NCI-H128 (cell line): Measurements from ENCODE around the gene PSMB11.
"Not testable (repeated sequence)": the region's sequence is repeated elsewhere in the genome, so short reads cannot be mapped to it uniquely, and the experiment has no call there.

Experiments used
- DNase-seq: peaks from one replicate; lab custom pipeline; 2025; ENCODE audit not compliant: unreplicated experiment; lab: John Stamatoyannopoulos, UW

Gene PSMB11, protein sequence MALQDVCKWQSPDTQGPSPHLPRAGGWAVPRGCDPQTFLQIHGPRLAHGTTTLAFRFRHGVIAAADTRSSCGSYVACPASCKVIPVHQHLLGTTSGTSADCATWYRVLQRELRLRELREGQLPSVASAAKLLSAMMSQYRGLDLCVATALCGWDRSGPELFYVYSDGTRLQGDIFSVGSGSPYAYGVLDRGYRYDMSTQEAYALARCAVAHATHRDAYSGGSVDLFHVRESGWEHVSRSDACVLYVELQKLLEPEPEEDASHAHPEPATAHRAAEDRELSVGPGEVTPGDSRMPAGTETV

DNA sequence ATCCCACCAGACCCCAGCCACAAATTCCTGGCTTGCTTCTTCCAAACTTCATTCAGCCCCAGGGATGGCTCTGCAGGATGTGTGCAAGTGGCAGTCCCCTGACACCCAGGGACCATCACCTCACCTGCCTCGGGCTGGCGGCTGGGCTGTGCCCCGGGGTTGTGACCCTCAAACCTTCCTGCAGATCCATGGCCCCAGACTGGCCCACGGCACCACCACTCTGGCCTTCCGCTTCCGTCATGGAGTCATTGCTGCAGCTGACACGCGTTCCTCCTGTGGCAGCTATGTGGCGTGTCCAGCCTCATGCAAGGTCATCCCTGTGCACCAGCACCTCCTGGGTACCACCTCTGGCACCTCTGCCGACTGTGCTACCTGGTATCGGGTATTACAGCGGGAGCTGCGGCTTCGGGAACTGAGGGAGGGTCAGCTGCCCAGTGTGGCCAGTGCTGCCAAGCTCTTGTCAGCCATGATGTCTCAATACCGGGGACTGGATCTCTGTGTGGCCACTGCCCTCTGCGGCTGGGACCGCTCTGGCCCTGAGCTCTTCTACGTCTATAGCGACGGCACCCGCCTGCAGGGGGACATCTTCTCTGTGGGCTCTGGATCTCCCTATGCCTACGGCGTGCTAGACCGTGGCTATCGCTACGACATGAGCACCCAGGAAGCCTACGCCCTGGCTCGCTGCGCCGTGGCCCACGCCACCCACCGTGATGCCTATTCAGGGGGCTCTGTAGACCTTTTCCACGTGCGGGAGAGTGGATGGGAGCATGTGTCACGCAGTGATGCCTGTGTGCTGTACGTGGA, at the start of gene PSMB11:
Gene PSMB11, plus strand, starts transcription at position 51 of the 804 bp plus-strand sequence. Its CDS starts 14 bp downstream, at position 65.
- DNase-seq, result no peak

DNA sequence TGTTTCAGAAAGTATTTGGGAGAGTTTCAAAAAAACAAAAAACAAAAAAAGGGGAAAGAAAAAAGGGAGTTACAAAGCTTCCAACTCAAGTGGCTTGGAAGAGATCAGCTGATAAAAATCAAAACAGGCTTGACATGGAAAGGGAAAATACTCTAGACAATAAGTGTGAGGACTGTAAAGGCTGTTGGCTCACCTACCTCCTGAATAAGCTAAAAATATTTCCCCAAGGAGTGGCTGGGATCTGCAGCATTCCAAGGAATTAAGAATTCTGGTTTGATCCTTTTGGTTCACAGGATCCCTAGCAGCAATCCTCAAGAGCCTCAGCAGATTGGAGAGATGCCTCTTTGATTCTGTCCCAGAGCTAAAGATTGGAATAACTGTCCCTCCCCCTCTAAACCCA, 48.5 kb upstream of the PSMB11 start:
- DNase-seq, result no peak

DNA sequence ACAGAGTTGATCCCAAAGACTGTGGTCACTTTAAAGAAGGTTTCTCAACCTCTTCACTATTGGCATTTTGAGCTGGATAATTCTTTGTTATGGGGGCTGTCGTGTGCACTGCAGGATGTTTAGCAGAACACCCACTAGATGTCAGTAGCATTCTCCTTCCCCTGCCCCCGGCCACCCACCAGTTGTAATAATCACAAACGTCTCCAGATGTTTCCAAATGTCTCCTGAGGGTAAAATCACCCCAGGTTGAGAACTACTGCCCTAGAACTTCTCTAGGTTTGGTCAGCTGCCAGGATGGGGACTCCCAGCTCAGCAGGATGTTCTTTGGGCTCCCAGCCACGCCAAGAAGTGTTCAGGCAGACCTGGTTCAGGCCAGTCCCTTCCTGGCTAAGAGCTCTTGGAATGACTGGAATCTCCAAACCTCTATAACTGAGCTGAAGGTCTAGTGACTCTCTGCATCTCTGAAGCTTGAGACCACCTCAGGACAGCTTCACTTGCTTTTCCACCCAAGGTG, 47.2 kb upstream of the PSMB11 start:
- no peak for DNase-seq

DNA sequence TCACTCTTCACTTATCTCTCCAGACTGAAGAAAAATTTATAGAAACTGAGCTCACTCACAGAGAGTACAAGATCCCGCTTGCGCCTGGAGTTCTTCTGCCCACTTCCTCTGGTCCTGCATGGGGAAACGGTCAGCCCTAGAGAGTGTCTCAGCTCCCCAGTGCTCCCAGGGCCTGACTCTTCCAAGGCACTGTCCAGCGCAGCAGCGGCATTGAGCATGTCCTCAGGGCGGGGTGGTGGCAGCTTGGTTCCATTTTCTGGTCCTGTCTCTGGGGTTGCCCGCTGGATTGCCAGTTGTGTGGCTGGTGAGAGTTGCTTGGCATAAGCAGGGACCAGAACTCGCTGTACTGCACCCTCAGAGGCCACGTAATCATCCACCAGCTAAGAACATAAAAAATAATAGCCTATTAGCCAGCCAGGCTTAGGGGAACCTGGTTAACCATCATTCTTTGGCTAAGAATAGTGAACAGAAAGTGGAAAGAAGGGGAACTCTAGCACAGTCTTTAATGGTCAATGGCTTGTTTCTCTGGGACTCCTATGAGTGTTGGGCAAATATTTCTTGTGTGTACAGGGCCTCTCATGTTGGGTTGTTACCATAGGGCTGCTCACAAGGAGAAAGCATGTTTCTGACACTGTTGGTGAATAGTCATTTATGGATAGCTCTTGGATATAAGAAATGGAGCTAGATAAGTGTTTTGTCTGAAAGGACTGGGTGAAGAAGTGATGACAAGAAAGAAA, 46.0 kb upstream of the PSMB11 start:
- DNase-seq, result no peak

DNA sequence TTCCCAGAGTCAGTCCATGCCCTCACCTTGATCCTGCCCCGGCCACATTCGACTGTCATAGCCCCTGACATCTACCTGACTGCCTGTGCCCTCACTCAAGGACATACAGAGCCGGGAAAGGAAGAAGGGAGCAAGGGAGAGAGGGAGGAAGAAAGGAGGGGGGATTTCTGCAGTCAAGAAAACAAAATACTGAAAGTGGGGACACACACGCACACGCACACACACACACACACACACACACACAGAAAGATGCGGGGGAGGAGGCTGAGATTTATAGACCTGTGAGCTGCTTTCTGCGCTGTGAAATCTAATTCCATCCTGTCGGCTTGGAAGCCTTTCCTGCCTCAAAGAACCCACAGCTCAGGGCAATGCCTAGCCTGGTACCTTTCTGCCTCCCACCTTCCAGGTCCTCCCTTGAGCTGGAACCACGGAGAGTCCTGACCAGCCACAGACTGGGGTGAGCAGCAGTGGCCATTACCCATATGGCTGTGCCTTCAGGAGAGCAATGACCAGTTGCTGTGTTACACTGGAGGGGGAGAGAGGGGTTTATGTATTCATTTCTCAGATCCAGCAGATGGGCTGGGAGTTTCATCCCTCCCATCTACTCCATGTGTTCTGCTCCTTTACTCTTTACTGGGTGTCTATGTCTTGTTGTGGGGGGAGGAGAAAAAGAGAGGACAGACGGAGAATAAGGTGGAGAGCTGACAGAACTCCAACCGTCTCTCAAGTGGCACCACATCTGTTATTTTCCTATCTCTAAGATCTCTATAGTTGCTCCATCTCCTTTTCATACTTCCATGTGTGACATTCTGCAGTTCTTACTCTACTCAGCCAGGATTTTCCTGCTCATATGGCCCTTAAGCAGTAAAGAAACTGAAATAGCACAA, 45.0 kb upstream of the PSMB11 start:
- DNase-seq, result no peak

DNA sequence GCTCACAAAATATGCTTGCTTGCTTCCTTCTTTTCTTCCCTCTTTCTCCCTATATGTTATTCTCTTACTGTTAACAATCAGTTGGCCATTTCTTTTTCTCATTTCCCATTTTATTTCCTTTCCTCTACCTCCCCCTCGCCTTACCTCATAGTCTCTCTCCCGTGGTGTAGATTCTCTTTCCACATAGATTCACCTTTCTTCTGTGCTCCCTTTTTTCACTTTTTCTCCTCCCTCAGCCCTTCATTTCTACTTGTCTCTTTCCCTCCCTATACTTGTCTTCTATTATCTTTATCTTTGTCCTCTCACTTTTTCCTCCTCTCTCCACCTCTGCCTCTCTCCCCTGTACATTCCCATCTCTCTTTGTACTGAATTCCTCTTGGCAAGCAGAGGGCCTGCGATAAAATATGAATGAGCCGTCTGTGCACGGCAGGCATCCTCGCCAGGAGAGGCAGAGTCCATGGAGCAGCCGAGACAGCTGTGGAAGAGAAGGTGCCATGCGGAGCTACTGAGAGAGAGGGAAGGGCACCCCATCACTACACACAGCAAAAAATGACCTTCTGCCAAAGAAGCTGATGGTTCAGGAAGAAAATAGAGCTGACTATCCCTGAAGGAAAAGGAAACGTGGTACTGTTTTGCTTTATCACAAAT, 44.2 kb upstream of the PSMB11 start:
- no peak for DNase-seq

DNA sequence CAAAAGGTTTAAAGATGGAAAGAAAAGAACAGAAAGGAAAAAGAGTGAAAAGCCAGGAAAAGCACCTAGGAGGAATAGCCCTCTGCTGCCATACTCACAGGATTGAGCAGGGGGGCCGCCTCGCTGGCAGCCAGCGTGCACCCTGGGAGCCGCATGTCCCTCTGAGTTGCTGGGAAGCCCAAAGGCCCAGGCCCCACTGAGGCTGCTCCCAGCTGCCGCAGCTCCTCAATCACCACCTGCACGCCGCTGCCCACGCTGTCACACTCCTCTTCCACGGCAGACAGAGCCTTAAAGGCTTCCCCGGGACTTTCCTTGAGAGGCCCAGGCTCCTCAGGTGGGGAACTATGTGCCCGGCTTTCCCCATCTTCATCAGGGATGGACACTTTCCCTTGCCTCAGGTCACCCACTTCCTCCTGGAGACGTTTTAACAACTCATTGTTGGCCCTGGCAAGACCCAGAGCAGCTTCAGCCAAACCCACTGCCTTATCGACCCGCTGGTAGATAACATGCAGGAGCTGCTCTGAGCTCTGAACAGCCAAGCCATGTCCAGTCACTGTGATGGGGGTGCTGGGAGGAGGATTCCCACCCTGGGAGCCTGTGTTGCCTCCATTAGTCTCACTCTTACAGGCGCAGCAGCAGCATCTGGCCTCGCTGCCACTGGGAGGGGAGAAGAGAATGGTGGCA, 43.5 kb upstream of the PSMB11 start:
- DNase-seq, result no peak

DNA sequence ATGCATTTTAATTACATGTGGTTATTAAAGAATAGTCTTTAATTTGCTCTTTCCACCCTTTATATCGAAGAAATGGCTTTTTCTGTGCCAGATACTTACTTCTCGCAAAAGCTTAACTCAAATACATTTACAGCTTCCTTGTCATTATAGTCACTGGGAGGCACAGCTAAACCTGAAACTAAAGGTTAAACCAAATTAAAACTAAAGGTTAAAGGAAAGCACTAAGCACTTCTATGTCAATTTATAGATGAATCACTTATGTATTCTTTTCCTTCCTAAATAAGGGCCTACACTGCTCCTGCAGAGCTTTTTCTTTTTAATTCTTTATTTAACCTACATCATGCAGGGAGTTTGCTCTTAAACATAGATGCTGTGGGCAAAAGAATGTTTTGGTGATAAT, 41.2 kb upstream of the PSMB11 start:
- no peak for DNase-seq

DNA sequence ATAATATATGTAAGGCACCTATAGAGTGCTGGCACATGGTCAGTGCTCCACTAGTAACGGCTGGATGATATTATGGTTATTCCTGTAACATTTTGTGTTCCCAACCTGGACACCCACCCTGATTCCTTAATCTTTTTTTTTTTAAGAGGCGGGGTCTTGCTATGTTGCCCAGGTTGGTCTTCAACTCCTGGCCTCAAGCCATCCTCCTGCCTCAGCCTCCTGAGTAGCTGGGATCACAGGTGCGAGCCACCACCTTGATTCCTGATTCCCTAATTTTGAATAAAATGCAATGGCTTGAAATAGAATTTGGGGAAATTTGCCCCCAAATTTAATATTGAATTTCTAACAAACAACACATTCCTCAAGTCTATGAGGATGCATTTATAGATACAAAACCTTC, 39.4 kb upstream of the PSMB11 start:
- DNase-seq, result no peak

DNA sequence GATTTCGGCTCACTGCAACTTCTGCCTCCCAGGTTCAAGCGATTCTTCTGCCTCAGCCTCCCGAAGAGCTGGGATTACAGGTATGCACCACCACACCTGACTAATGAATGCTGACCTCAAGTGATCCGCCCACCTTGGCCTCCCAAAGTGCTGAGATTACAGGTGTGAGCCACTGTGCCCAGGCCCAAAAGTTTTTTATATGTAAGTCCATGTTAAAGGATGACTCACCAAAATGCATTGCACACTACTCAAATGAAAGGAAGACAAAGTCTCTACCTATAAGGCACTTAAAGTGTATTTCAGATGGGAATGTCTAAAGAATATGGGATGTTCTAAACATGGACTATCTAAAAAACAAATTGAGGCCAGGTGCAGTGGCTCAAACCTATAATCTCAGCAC, 37.7 kb upstream of the PSMB11 start:
- DNase-seq, result not testable (repeated sequence)

DNA sequence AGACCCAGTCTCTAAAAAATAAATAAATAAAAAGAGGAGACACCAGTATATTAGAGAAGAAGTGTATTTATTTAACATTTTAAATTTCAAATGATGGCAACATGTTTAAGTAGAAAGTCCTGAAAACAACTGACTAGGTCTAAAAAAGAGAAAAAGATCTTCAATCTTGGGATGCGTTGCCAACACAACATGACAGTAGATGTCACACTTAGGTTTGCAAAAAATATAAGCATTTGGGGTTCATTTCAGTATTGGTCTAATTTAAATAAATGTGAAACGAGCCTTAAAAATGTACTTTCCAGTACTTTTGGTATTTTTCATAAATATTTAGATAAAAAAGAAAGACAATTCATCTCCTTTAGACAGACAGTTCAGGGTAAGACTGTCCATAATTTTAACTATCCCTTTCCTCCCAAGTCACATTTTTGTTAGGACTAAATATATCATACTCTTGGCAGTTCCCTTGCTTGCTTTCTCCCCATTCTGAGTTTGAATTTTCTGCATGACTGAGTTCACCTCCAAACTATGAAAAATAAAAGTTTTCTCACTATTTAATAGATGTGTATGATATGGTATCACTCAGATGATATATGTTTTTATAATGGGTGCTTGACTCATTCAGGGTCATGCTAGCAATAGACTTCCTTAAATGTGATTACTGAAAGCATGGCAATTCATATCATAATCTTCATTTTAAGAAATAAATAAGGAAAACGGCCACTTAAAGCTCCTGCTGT, 36.4 kb upstream of the PSMB11 start:
- DNase-seq, result no peak

DNA sequence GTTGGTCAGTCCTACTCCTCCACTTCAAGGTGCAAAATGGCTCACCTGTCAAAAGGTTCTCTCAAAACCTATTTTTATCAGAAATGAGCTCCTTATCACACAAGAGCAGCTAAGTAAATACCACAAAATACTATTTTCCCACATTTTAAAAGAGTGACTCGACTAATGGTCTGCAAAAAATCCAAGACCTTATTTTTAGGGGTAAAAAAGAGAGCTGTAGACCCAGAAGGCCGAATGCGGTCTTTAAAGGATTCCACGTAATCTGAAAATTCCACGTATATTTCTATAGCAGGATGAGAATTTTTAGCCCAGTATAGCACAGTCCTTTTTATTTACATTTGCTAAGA, 35.9 kb upstream of the PSMB11 start:
- no peak for DNase-seq

DNA sequence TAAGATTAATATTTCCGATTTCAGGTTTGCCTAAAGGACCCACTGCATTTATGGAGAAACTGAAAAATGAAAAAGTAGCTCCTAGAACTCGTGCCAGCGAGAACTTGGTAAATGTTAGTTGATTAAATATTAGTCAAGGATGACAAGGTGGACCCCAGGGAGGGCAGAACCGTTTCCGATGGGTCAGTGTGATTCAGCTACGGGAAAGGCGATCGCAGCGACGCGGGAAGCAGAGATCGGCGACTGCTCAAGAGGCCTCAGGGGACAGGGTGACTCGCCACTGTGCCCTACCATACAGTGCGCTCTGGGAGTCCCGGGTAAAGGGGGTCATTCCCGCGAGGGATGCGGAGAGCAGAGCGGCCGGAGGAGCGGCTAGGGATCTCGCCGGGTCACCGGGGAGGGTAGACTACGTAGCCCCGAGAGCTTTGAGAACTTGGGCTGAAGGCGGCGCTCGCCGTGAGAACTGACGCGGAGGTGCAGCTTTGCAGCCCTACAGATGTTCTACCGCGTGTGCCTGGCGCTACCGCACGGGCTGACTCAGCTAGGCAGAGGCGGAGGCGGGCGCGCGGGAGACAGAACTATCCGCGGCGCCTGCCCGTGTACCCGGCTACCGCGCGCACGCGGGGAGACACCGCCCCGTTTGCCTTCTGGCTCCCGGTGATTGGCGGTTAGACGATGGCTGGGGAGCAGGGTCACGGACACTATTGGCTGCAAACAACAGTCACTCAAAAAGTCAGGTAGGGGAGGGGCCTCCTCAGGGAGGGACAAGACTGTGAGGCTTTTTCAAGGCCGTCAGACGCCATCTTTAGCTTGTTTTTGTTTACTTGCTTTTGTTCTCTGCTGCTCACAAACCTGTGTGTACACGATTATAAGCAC, 35.2 kb upstream of the PSMB11 start:
- peak; percentile 96 for DNase-seq

DNA sequence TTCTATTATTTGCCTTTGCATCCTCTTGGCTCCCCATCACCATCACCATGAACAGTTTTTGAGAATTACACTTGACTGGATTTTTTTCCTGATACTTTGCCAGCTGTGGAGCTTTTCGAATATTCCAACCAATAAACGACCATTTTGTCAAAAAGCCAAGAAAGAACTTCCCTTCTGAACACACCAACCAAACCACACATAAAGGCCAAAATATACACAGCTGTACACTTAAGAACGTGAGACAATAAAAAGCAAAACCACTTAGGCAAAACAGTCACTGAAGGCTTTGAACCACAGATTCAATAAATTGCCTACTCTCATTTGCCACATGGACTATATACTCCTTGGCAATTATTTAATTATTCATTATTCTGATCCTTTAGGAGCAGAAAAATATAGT, 33.2 kb upstream of the PSMB11 start:
- no peak for DNase-seq

DNA sequence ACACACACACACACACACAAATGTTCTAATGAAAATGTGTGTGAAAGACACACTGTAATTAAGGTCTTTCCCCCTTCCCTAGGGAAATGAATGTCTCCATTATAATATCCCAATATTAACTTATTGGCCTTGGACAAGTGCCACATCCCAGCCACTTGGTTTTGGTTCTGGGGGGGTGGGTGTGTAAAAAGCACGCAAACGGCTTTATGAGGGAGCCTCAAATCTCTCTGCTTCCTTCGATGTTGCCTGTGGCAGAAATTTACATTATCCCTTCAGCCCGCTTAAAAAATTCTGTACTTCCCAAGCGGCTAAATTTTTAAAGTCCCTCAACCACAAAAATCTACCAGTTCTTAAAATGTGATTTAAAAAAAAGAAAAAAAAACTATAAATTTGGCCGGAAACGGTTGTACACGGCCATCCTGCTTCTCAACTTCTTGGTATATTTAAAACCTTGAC, 32.5 kb upstream of the PSMB11 start:
- no peak for DNase-seq

DNA sequence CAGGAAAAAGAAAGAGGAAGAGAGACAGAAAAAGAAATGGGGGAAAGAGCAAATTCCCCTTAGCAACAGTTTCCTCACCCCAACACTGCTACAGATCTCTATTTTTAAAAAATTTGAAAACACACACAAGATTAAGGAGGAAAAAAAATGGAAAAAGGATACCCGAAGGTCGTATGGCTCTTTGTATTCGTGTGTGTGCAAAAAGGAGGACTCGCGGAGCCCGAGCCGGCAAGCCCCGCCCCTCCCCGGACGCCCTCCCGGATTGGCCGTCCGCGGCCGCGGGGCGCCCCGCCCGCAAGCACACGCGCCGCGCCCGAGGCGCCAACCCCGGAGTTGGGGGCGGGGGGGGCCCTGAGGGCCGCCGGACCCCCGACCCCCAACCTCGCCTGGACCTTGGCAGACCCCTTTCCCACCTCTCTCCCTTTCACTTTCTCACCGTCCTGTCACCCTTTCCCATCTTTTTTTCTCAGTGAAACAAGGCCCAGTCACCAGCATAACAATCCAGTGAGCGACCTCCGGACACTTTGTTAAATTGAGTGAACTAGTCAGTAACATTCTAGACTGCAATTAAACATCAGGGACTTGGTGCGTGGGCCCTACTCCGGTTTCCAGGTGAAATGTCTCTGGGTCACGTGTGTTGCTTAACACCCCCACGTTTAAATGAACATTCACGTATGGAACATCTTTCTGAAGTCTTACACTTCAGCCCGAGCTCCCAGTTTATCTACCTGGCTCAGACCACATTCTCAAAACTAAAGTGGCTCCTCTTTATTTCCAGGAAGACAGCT, 31.9 kb upstream of the PSMB11 start, which contains the start of gene C14orf93:
Gene C14orf93, minus strand, starts transcription at position 205 of the 788 bp plus-strand sequence. CDS start 11,120 bp downstream, outside the sequence.
- peak; percentile 38 for DNase-seq
